NT2/D1 (cell line): ENCODE results near the gene MPV17L2.

Experiments
- SUZ12 ChIP-seq: IDR thresholded peaks from 2 replicates; pipeline ENCODE4 v1.6.1; 2011; ENCODE audit not compliant: insufficient read length, insufficient read depth; ENCODE audit errors: extremely low read depth
- YY1 ChIP-seq: IDR thresholded peaks from 2 replicates; pipeline ENCODE4 v1.6.1; 2011; ENCODE audit not compliant: insufficient read length, insufficient read depth
- ZNF274 ChIP-seq: IDR thresholded peaks from 2 replicates; pipeline ENCODE4 v1.6.1; 2011; ENCODE audit warnings: mild to moderate bottlenecking, low read depth, low read length

- TF ChIP-seq YY1, result no peak
- TF ChIP-seq SUZ12, result no peak
- TF ChIP-seq ZNF274, result no peak
These were observed 31.7 kb downstream of the MPV17L2 start for GRCh38 chr19:18224525-18225354.
